Erythroblast (primary cell): Measurements from ENCODE around the gene TMEM234.

ENCODE experiments used
- GATA1 ChIP-seq: IDR thresholded peaks from 2 replicates; pipeline ENCODE4 v1.6.1; 2011; ENCODE audit warnings: low read depth, mild to moderate bottlenecking, control low read depth, low read length, moderate library complexity
- POLR2A ChIP-seq: IDR thresholded peaks from 2 replicates; pipeline ENCODE4 v1.6.1; 2011; ENCODE audit warnings: mild to moderate bottlenecking, low read length

- TF ChIP-seq POLR2A (no peak), GATA1 (no peak)
Observed at GRCh38 chr1:32220746-32221580, 1.2 kb downstream of the TMEM234 start.
